HuH-7 (cell line): ENCODE data around the gene RASSF5.

Experiments
- DNase-seq: peaks from one replicate; pipeline ENCODE4 v3.0.0; 2011; ENCODE audit warnings: low spot score

The RASSF5 gene

GRCh38 chr1:206547104-206547503 is 39.8 kb downstream of the RASSF5 start:
- DNase-seq = no peak

DNA sequence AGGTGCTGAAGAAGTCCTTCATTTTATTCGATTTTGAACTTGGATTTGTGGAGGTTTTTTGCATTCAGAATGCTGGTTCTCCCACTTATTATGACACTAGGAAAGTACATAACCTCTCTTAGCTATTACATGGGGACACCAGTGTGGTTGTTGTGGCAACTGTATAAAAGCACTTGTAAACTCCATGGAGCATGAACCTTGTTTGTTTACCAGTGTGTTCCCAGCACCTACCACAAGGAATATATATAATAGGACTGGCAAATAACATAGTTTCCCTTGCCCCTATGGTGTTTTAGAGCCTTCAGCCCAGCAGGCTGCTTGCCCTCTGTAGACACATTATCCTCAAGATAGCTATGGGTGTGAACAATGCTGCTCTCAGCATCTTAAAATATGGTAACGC is 43.1 kb downstream of the RASSF5 start:
- no peak for DNase-seq

- DNase-seq = no peak
Measured at GRCh38 chr1:206551296-206551985, 44.1 kb downstream of the RASSF5 start.

GRCh38 chr1:206551986-206552326 is 44.6 kb downstream of the RASSF5 start:
- DNase-seq = no peak

DNA sequence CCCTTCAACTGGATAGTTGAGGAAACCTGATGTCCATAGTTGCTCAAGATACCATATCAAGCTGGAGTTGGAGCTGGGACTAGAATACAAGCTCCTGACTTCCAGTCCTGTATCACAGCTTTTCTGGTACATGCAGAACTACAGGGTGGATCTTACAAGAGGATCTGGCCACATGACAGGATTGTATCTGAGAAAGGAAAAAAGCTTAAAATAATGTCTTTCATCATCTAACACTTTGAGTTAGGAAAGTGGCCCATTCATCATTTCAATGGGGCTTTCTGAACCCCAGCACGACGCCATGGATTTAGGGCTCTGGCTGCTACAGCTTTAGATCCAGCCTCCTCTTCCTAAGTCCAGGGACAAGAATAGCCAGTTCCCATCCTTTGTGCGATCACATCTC is 46.9 kb downstream of the RASSF5 start:
- DNase-seq = no peak

- no peak for DNase-seq
Measured at GRCh38 chr1:206554701-206555472, 47.6 kb downstream of the RASSF5 start.

DNA sequence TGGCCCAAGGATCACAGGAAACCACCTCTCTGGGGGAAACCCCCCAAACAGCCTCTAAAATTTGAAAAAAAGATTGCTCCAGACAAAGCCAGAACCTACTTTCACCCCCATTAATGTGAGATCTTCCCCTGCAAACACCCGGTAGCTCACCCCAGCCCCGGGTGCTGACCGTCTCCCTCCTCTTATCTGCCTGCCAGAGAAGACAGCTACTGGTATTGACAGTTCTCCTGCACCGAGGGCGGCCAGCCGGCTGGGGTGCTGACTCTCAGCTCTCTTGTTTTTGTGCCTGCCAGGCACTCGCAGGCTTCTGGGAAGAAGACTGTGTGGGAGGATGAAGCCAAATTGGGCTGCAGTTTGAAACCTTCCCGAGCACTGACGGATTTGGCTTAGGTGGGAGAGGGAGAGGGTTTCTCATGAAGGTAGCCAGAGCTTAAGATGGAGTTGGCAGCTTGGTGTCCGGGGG is 48.2 kb downstream of the RASSF5 start:
- DNase-seq = no peak

- peak; percentile 42 for DNase-seq
Measured at GRCh38 chr1:206556047-206556749, 48.9 kb downstream of the RASSF5 start.

DNA sequence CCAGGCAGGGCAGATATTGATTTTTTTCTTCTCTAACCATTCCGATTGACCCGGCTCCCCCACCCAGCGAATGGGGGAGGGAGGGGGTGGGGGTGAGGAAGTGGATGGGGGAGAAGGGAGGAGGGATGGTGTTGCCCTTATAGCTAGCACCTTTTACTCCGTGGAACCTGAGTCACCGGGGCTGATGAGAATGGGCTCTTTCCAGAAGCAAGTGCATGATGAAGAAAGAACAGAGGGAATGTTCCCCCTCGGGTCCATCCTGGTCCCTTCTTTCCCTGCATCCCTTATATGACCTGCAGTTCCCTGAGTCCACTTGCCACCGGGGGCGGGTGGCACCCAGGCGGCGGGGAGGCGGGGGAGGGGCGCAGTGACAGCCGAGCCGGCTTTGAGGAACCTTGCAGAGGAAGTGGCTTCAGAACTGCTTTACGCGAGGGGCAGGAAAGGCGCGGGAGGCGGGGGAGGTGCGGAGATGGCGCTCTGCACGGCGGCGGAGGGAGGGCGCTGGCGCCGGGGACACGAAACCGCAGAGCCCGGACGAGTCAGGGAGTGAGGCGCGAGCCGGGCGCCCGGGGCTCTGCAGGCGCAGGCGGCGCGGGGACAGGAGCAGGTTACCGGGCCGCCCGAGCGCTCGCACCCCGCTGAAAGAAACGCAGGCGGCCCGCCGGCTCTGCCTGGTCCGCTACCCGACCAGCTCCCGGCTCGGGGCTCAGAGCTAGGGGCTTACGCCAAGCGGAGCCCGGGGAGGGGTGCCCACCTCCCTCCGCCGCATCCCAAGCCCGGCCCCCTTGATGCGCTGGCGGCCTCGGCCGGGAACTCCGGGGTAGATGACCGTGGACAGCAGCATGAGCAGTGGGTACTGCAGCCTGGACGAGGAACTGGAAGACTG is 49.7 kb downstream of the RASSF5 start:
- peak; percentile 44 for DNase-seq

GRCh38 chr1:206557636-206558473 is 50.5 kb downstream of the RASSF5 start:
- no peak for DNase-seq

DNA sequence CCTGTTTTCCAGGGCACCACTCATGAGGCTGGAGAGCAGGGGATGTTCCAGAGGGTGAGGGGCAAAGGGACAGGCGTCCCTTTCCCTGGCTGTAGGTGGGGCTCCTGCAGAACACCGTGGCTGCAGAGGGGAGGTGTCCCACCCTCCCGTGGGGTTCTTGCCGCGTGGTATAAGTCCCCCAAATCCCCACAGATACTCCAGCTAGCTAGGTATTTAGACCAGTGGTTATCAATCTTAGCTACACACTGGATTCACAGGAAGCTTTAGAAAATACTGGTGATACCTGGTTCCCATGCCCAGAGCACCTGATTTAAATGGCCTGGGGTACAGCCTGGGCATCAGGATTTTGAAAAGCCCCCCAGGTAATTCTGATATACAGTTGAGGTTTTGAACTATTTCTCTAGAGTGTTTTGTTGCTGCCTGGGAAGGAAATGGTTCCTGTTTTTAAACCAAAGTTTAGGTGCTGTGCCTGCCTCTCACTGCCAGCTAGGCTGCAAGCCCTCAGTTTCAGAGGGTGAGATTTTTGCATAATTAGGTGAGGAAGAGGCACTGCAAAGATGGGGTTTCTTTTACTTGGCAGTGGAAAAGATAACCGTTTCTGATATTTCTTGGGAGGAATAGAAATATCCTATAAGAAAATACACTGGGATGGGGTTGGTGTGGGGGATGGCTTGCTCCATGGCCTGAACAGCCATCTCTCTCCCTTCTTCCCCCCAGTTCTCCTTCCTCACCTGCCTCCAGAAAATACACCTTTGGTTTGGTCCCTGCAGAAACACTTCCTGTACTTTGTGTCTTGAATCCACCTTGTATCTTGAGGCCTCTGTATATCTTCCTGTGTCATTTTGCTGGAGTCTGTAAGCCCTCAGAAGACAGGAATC is 51.7 kb downstream of the RASSF5 start:
- no peak for DNase-seq

- no peak for DNase-seq
Measured at GRCh38 chr1:206559672-206559995, 52.3 kb downstream of the RASSF5 start.

DNA sequence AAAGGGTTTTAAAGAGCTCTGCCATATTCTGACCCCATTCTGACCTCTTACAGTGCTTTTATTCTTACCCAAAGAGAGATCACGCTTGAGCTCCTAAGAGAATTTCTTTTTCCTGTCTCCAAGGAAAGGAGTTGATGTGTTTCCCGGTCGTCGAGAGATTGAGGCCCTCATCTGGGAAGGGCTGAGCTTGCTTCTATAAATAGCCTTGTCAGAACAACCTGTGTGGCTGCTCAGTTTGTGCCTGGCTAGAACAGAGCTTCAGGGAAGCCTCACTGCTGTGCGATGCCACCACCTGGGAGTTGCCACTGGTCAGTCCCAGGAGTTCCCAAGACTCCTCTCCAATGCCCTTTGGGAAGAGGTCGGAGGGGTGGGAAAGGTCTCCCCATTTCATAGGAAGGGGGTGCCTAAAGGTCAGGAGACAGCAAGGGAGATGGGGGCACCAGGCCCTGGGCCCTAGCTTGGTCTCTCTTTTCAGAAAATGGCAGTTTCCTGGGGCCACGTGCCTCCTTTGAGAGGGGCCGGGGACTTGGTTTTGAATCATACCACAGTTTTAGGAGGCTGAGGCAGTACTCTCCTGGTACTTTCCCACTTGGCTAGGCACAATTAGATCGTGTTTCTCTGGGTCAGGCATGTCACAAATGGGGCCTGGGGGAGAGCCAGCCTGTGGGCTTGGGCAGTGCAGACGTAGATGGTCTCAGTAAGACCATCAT is 52.8 kb downstream of the RASSF5 start:
- no peak for DNase-seq

- DNase-seq = no peak
Measured at GRCh38 chr1:206563367-206564207, 56.3 kb downstream of the RASSF5 start.

GRCh38 chr1:206565995-206566394 is 58.7 kb downstream of the RASSF5 start:
- no peak for DNase-seq

DNA sequence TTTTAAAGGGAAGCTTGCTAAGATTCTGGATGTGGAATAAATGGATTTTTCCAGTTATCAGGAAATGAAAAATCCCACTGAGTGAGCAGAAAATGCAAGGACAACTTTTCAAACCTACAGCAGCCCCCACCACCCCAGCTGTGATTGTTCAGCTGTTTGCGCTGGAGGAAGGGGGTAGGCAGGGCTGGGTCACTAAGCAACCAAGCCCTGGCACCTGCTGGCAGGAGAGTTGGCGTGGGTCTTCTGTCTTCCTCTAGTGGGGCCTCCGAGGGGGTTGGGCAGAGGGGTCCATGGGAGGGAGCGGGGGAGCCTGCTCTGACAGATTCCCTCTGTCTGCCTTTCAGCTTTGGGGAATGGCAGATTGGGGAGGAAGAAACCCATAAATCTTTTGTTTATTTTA is 59.7 kb downstream of the RASSF5 start:
- no peak for DNase-seq

GRCh38 chr1:206568256-206568655 is 60.9 kb downstream of the RASSF5 start:
- DNase-seq = no peak

- DNase-seq = no peak
Measured at GRCh38 chr1:206568779-206569352, 61.5 kb downstream of the RASSF5 start.
